ENCODE data around the gene IDH1.

GRCh38 chr2:208244422-208244821 lies 10.4 kb downstream of the IDH1 start:
- TF ChIP-seq REST (IDR thresholded peaks at IDR 0.05; ENCODE audit: insufficient replicate concordance, low read depth), result no peak
- no peak for TF ChIP-seq CTCF (IDR thresholded peaks at IDR 0.05; ENCODE audit: insufficient read depth, low read length)
- TF ChIP-seq POLR2AphosphoS5 (IDR thresholded peaks at IDR 0.05; ENCODE audit: low read depth), result no peak
- no peak for TF ChIP-seq GABPA (IDR thresholded peaks at IDR 0.05; ENCODE audit: low read depth)

Data from HL-60 (cell line).